HEK293T (cell line): ENCODE measurements around the gene YBX1.

Experiments used
- CTCF ChIA-PET: fragments of 350-600 bp; formaldehyde crosslinking; extraction: SDS; loops from one replicate; lab custom pipeline; 2021; ENCODE audit warnings: antibody characterized with exemption, inconsistent platforms; lab: Yijun Ruan, JAX
- POLR2A ChIA-PET: fragments of 350-600 bp; formaldehyde crosslinking; extraction: SDS; loops from one replicate; lab custom pipeline; 2020; ENCODE audit warnings: antibody characterized with exemption, inconsistent platforms; lab: Yijun Ruan, JAX
- DNase-seq: peaks from one replicate; pipeline ENCODE4 v3.0.0; 2012; ENCODE audit warnings: mixed read lengths; ENCODE audit errors: extremely low spot score
- ARNT ChIP-seq: fragments of 450-650 bp; IDR thresholded peaks from 2 replicates; pipeline ENCODE4 v1.6.1; 2017; ENCODE audit warnings: mild to moderate bottlenecking
- BHLHE40 ChIP-seq: fragments of 450-650 bp; IDR thresholded peaks from 2 replicates; pipeline ENCODE4 v1.6.1; 2016; ENCODE audit warnings: mild to moderate bottlenecking, moderate library complexity, borderline replicate concordance
- CTBP1 ChIP-seq: fragments of 450-650 bp; IDR thresholded peaks from 2 replicates; pipeline ENCODE4 v1.6.1; 2016; ENCODE audit warnings: borderline replicate concordance
- ELF4 ChIP-seq: fragments of 450-650 bp; IDR thresholded peaks from 2 replicates; pipeline ENCODE4 v1.6.1; 2017; ENCODE audit warnings: antibody characterized with exemption
- FOXA1 ChIP-seq: fragments of 450-650 bp; IDR thresholded peaks from 2 replicates; pipeline ENCODE4 v1.6.1; 2016; ENCODE audit warnings: mild to moderate bottlenecking
- FOXK2 ChIP-seq: fragments of 450-650 bp; IDR thresholded peaks from 2 replicates; pipeline ENCODE4 v1.6.1; 2016; ENCODE audit warnings: mild to moderate bottlenecking
- FOXM1 ChIP-seq: fragments of 450-650 bp; IDR thresholded peaks from 2 replicates; pipeline ENCODE4 v1.6.1; 2017; ENCODE audit warnings: mild to moderate bottlenecking, borderline replicate concordance
- HDGF ChIP-seq: fragments of 450-650 bp; IDR thresholded peaks from 2 replicates; pipeline ENCODE4 v1.6.1; 2017; ENCODE audit warnings: antibody characterized with exemption, borderline replicate concordance
- L3MBTL2 ChIP-seq: fragments of 450-650 bp; conservative IDR thresholded peaks from 2 replicates; pipeline ENCODE4 v1.6.1; 2016; ENCODE audit warnings: mild to moderate bottlenecking
- LEF1 ChIP-seq: fragments of 450-650 bp; IDR thresholded peaks from 2 replicates; pipeline ENCODE4 v1.6.1; 2017; ENCODE audit warnings: mild to moderate bottlenecking, borderline replicate concordance
- NFRKB ChIP-seq: fragments of 450-650 bp; IDR thresholded peaks from 2 replicates; pipeline ENCODE4 v1.6.1; 2016; ENCODE audit warnings: mild to moderate bottlenecking, moderate library complexity
- SP1 ChIP-seq: fragments of 450-650 bp; IDR thresholded peaks from 2 replicates; pipeline ENCODE4 v1.6.1; 2017
- SUZ12 ChIP-seq: fragments of 450-650 bp; IDR thresholded peaks from 2 replicates; pipeline ENCODE4 v1.6.1; 2016; ENCODE audit warnings: mild to moderate bottlenecking
- TARDBP ChIP-seq: fragments of 450-650 bp; IDR thresholded peaks from 2 replicates; pipeline ENCODE4 v1.6.1; 2016
- ZNF384 ChIP-seq: fragments of 450-650 bp; IDR thresholded peaks from 2 replicates; pipeline ENCODE4 v1.6.1; 2016
- TF ChIP-seq, protein P1 (sequence below): fragments of 450-650 bp; IDR thresholded peaks from 2 replicates; pipeline ENCODE4 v1.6.1; 2016

Gene YBX1

DNA sequence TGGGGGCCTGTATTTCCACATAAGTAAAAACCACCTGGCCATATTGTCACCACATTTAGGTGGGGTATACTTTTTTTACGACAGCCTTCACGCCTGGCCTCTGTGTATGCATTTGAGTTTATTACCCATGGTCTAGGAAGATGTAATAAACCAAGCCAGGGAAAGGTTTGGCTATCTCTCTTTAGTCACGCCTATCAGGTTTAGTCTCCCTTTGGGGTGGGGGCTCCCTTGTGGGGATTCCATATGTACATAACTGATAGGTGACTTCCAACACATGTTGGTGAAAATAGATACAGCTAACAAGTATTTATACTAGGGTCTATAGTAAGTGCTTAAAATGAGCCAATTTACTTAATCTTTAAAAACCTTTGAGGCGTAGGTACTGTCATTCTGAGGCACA, 4.2 kb downstream of the YBX1 start:
- ChIA-PET POLR2A (interaction anchor here (0.5 to 1.4 kb wide), 3 partner anchors 28 to 286 kb away, joined by 3 to 4 read pairs (median 3); partner anchors contain the start of gene PPIH), CTCF (no interaction called here)
- no peak for DNase-seq
- TF ChIP-seq LEF1 (no peak), ELF4 (no peak), FOXM1 (no peak), TARDBP (no peak), ARNT (no peak), FOXA1 (no peak), CTBP1 (no peak), HDGF (no peak), L3MBTL2 (no peak), SP1 (no peak), BHLHE40 (no peak), NFRKB (no peak), FOXK2 (no peak), ZNF384 (no peak), SUZ12 (no peak)
- TF ChIP-seq, protein P1, sequence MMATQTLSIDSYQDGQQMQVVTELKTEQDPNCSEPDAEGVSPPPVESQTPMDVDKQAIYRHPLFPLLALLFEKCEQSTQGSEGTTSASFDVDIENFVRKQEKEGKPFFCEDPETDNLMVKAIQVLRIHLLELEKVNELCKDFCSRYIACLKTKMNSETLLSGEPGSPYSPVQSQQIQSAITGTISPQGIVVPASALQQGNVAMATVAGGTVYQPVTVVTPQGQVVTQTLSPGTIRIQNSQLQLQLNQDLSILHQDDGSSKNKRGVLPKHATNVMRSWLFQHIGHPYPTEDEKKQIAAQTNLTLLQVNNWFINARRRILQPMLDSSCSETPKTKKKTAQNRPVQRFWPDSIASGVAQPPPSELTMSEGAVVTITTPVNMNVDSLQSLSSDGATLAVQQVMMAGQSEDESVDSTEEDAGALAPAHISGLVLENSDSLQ, result no peak

DNA sequence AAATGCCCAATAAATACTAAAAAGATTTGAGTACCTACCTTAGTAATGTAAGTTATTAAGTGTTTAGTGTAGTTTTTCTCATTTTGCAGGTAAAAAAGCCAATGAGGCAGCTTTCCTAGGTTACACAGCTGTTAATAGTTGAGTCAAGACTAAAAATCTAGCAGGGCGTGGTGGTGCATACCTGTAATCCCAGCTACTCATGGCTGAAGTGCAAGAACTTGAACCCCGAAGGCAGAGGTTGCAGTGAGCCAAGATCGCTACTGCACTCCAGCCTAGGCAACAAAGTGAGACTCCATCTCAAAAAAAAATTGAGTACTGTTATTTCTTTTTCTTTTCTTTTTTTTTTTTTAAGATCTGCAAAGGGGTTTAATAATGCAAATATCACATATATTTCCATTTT, 7.7 kb downstream of the YBX1 start:
- no peak for DNase-seq
- CTCF ChIA-PET, result interaction anchor here (1.3 to 1.4 kb wide), 2 partner anchors 76 to 112 kb away, joined by 3 to 5 read pairs; no protein-coding TSS in a partner anchor
- POLR2A ChIA-PET, result interaction anchor here (1.6 to 3.3 kb wide), 2 partner anchors 32 to 76 kb away, joined by 6 to 12 read pairs; partner anchors contain the start of genes C1orf50, P3H1 and PPIH
- TF ChIP-seq, protein P1, result no peak

DNA sequence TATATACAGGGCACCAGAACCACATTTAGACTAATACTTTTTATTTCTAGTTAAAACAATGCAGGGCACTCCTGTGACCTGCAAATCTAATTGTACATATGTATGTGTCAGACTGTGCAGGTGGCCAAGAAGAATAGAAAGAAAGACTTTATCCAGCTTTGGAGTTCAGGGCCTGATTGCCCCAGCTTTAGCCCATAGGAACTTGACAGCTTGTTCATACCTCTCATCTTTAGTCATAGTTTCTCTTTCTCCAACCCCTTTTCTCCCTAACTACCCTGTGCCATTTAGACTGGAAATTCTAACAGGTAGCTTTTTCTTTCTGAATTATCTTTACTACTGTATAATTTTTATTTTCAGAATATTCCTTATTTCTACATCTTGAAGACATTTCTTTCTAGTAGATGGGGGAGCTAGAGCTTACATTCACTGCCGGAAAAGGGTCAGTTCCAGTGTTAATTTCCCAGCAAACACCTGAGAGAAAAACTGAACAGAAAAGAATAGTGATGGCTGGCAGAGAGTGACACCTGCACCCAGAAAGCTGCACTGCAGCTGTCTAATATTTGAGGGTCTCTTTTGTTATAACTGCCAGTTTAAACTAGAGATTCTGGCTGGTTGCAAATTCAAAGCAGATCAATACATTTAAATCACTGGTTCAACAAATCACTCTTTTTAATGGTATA, 8.4 kb downstream of the YBX1 start:
- CTCF ChIA-PET, result interaction anchor here (1.3 to 1.4 kb wide), 2 partner anchors 75 to 112 kb away, joined by 3 to 5 read pairs; no protein-coding TSS in a partner anchor

DNA sequence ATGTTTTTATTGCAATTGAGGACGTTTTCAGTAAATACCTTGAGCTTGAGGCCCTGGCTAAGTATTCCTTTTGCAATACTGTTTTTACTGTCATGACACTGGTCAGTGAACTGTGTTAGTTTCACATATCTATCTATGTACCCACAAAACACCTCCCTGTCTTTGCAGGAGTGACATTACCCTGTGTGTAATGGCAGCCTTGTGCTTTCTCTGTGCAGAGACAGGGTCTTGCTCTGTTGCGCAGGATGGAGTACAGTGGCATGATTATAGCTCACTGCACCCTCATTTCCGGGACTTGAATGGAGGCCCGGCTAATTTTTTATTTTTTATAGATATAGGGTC, 8.9 kb downstream of the YBX1 start:
- no peak for DNase-seq
- ChIA-PET POLR2A (interaction anchor here (1.3 to 3.3 kb wide), 4 partner anchors 9 to 75 kb away, joined by 3 to 31 read pairs (median 9); partner anchors contain the start of genes C1orf50, P3H1, PPIH and YBX1), CTCF (interaction anchor here (1.3 to 1.4 kb wide), 2 partner anchors 75 to 113 kb away, joined by 3 to 5 read pairs; no protein-coding TSS in a partner anchor)
- TF ChIP-seq FOXM1 (no peak), TARDBP (no peak), SUZ12 (no peak), L3MBTL2 (no peak), FOXA1 (no peak), NFRKB (no peak)
- TF ChIP-seq, protein P1, result no peak

More for the DNA sequence above, 8.4 kb downstream of the YBX1 start:
- no peak for DNase-seq
- TF ChIP-seq CTBP1 (no peak), LEF1 (no peak), SP1 (no peak), FOXA1 (no peak), ZNF384 (no peak), NFRKB (no peak), TARDBP (no peak), HDGF (no peak), FOXM1 (no peak), BHLHE40 (no peak), FOXK2 (no peak), ARNT (no peak), L3MBTL2 (no peak), ELF4 (no peak), SUZ12 (no peak)
- TF ChIP-seq, protein P1, result no peak
- POLR2A ChIA-PET, result interaction anchor here (1.3 to 3.3 kb wide), 4 partner anchors 9 to 76 kb away, joined by 3 to 31 read pairs (median 9); partner anchors contain the start of genes C1orf50, P3H1, PPIH and YBX1

DNA sequence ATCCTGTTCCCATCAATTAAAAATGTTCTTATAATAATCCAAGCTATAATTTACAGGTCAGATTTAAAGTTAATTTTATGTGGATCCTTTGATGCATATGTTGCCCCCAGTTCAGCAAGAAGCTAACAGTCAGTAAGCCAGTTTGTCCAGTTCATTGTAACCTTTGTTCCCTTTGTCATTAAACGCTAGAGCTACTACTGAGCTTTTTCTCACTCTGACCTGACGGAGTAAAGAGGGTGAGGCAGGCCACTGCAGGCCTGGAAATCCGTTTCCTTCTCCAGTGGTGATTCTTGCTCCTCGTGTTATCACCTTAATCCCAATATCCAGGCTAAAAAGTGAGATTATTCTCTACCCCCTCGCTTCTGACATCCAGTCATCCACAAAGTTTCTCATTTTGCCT, 10.2 kb downstream of the YBX1 start:
- POLR2A ChIA-PET, result interaction anchor here (0.9 to 3.3 kb wide), 3 partner anchors 10 to 74 kb away, joined by 4 to 31 read pairs (median 12); partner anchors contain the start of genes C1orf50, P3H1, PPIH and YBX1
- CTCF ChIA-PET, result no interaction called here
- no peak for TF ChIP-seq L3MBTL2
- TF ChIP-seq CTBP1, result no peak
- no peak for TF ChIP-seq NFRKB
- no peak for TF ChIP-seq FOXA1
- no peak for TF ChIP-seq ZNF384
- TF ChIP-seq HDGF, result no peak
- no peak for TF ChIP-seq SUZ12
- TF ChIP-seq LEF1, result no peak
- no peak for DNase-seq

DNA sequence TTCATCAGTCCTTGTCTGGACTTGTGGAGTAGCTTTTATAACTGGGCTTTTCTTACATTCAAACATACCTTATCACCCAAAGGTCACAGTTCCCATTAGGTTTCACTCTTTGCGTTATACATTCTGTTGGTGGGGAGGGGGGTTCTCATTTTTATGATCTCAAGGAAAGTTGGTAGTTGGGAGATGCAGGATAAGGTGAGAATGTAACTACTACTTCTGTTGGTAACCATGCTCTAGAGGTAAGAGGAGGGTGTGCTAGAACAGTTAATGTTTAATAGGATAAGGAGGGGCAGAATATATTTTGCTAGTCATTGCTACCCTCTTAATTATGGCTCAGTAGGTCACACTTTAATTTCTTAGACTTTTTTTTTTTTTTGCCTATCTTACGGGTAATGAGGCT, 10.7 kb downstream of the YBX1 start:
- DNase-seq, result no peak
- no peak for TF ChIP-seq ELF4
- no peak for TF ChIP-seq L3MBTL2
- no peak for TF ChIP-seq SP1
- ChIA-PET POLR2A (interaction anchor here (0.9 to 3.1 kb wide), 2 partner anchors 11 to 74 kb away, joined by 4 to 31 read pairs; partner anchors contain the start of genes C1orf50, P3H1 and YBX1), CTCF (no interaction called here)
